Effector CD8-positive, alpha-beta T cell (primary cell): ENCODE measurements around the gene PLCH2.
"Not testable (repeated sequence)": the region's sequence is repeated elsewhere in the genome, so short reads cannot be mapped to it uniquely, and the experiment has no call there.

Source experiments
- DNase-seq: peaks from one replicate; lab custom pipeline; 2025; lab: John Stamatoyannopoulos, UW

The PLCH2 gene

GRCh38 chr1:2545754-2546514, 69.8 kb downstream of the PLCH2 start:
- peak; percentile 86 for DNase-seq

DNA sequence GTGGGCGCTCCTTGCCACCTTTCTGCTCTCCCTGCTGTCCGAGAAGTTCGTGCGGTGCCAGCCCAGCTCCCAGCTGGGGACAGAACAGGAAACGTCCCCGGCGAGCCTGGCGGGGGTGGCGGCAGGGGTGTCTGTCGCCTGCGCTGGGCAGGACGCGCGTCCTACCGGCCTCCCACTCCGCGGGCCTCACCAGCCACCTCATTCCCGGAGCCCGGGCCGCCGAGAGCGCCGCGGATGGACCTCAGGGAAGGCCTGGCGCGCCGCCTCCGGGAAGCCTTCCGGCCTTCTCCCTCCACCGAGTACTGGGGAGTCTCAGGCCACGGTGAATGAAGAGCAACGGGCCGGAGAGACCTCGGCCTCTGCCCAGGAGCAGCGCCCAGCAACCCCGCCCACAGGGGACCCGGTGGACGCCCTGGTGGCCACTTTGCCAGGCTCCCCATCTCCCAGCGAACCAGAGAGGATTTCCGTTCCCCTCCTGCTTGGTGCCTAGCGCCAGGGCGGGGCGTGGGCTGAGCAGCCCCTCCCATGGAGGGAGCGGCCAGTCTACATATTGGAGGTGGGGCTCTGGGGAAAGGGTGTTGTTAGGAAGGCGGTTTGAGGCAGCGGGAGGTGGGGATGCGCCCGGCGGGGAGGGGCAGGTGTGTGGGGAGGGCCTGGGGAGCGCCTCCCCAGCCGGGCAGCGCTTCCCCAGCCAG, 70.6 kb downstream of the PLCH2 start:
- DNase-seq = peak; percentile 75

GRCh38 chr1:2547210-2548067, 71.3 kb downstream of the PLCH2 start:
- DNase-seq = no peak

- peak; percentile 60 for DNase-seq
Observed at GRCh38 chr1:2548068-2548589, 72.0 kb downstream of the PLCH2 start.

- not testable (repeated sequence) for DNase-seq
Observed at GRCh38 chr1:2549367-2550029, 73.4 kb downstream of the PLCH2 start.

- DNase-seq = not testable (repeated sequence)
Observed at GRCh38 chr1:2550309-2550861, 74.3 kb downstream of the PLCH2 start.

DNA sequence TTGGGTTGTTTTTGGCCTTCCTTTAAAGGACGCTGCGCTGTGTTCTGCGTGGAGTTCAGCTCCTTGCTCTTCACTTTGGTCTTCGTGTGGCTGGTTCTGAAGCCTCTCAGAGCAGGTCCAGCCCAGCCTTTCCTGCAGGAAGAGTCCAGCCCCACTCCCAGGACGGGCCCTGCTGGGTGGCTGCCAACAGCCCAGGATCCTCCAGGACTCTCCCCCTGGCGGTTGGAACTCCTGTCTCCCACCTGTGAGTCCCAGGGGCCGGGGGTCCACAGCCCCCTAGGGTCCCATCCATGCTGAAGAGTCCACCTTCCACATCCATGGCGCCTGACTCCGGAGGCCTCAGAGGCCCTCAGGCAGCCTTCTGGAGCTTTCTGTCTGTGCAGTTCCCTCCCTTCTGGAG, 75.5 kb downstream of the PLCH2 start:
- DNase-seq = not testable (repeated sequence)

DNA sequence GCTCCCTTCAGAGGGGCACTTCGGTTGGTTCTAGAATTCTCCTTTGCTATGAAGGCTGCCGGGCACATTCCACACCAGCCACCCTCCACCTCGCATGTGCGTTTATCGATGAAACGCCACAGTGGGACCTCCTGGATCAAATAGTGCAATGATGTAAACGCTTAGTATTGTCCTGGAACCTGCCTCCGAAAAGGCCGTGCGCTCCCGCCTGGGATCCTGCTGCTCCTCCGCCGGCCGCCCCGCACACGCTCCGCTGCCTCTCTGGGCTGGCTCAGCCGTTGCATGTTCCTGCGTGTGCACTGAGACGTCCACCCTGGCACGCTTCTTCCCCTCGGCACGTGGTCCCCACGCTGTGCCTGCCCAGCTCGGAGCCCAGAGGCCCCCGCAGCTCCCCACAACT, 76.1 kb downstream of the PLCH2 start:
- DNase-seq = no peak

DNA sequence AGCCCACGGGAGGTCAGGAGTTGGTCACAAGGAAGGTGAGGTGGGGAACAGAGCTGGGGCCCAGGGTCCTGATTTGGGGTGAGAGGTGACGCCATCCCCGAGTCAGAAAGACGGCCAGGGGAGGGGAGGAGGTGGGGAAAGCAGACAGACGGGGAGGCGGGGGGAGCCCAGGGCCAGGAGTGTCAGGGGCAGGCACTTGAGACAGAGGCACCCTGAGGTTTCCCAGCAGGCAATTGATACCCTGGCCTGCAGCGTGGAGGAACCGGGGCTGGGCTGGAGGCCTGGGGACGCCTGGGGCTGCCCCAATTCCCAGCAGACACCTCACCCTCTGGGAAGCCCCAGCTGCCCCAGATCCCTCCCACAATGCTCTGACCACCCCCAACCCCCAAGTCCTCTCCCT, 77.0 kb downstream of the PLCH2 start:
- not testable (repeated sequence) for DNase-seq

- no peak for DNase-seq
Observed at GRCh38 chr1:2553871-2554620, 78.0 kb downstream of the PLCH2 start.

GRCh38 chr1:2554621-2555387, 78.7 kb downstream of the PLCH2 start:
- peak; percentile 63 for DNase-seq
